ENCODE measurements around the gene TOR1B. TPM values are rescaled to one million over a fixed set of nuclear protein-coding genes. Genes with fewer than 3 reads are reported as not detected.

The TOR1B gene
- total RNA-seq, 1 experiment from 2014 or later = 19.0 TPM

- TF ChIP-seq, protein P1, sequence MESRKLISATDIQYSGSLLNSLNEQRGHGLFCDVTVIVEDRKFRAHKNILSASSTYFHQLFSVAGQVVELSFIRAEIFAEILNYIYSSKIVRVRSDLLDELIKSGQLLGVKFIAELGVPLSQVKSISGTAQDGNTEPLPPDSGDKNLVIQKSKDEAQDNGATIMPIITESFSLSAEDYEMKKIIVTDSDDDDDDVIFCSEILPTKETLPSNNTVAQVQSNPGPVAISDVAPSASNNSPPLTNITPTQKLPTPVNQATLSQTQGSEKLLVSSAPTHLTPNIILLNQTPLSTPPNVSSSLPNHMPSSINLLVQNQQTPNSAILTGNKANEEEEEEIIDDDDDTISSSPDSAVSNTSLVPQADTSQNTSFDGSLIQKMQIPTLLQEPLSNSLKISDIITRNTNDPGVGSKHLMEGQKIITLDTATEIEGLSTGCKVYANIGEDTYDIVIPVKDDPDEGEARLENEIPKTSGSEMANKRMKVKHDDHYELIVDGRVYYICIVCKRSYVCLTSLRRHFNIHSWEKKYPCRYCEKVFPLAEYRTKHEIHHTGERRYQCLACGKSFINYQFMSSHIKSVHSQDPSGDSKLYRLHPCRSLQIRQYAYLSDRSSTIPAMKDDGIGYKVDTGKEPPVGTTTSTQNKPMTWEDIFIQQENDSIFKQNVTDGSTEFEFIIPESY (IDR thresholded peaks at IDR 0.05; ENCODE audit: extremely low read depth, insufficient replicate concordance, low read length) = no peak
Measured at GRCh38 chr9:129854588-129855110, 51.7 kb downstream of the TOR1B start (continued).

DNA sequence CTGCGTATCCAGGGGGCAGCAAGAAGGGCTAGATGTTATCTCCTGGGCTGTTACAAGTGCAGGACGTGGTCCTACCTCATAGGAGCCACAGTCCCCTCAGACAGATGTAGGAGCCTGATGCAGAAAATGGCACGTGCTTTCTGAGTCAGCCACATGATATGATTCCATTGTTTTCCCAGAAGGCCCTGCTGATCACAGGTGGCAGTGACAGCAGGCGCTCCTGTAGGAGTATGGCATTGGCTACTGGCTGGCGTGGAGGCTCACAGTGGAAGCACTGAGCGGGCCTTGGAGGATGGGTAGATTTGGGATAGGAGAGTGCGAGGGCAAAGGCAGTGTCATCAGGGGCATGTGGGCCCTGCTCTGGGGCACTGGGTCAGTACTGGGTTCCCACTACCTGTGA is 54.2 kb downstream of the TOR1B start:
- no peak for ATAC-seq
- no peaks in the 10 kb centered on the region for H3K9me2 ChIP-seq (ENCODE audit: insufficient read depth)
- RAD21 ChIA-PET (ENCODE audit: low non-redundant PET in 1 of 2, low total read pairs in 2 of 2, uncharacterized antibody in 2 of 2, unreplicated experiment in 2 of 2) = no interaction called here
- no peaks in the 10 kb centered on the region for H3K27me3 ChIP-seq (ENCODE audit: insufficient read depth, low read length)
- no peak for TF ChIP-seq FOSL1 (IDR thresholded peaks at IDR 0.05; ENCODE audit: low read depth)
- no peak for TF ChIP-seq TCF7L2 (IDR thresholded peaks at IDR 0.05; ENCODE audit: borderline replicate concordance, extremely low read depth, insufficient read depth, insufficient read length)
- H4K20me1 ChIP-seq (ENCODE audit: insufficient read depth) = no peaks in the 10 kb centered on the region
- peaks cover 0 to 4% of the 10 kb centered on the region in 2 experiments; a peak in 1 of 4 replicates for H3K36me3 ChIP-seq (ENCODE audit: control insufficient read depth in 1 of 2, insufficient read depth in 2 of 2, low read length in 2 of 2)
- H3K4me3 ChIP-seq (replicated peaks in 1 of 2; ENCODE audit: low read depth in 1 of 2, low read length in 2 of 2) = no peak overlapping the region
- no peaks in the 10 kb centered on the region for H3K79me2 ChIP-seq (ENCODE audit: insufficient read depth, low read length)
- H3K9me3 ChIP-seq (ENCODE audit: control insufficient read depth in 1 of 2, insufficient read depth in 1 of 2, low read depth in 1 of 2, low read length in 2 of 2) = no peaks in the 10 kb centered on the region
- CTCF ChIA-PET = no interaction called here
- POLR2A ChIA-PET = no interaction called here
- no peak for DNase-seq (ENCODE audit: low read depth, low spot score)
- H2AFZ ChIP-seq (ENCODE audit: low read depth, low read length, poor library complexity, severe bottlenecking) = no peak overlapping the region
- H3K4me1 ChIP-seq (ENCODE audit: control insufficient read depth in 1 of 2, insufficient read depth in 2 of 2, low read length in 2 of 2) = no peaks in the 10 kb centered on the region
- no peak overlapping the region for H3K4me2 ChIP-seq (ENCODE audit: low read length)
- no TSS peak for BruUV-seq (replicated peaks)
- no peak overlapping the region for H3K27ac ChIP-seq (ENCODE audit: low read depth, low read length)
- H3K9ac ChIP-seq (ENCODE audit: low read length) = no peak overlapping the region
- intact Hi-C loops (cut with micrococcal nuclease) = no loop called here
